Endothelial cell of umbilical vein (primary cell): ENCODE results near the gene TMEM61.

ENCODE experiments used
- POLR2AphosphoS5 ChIP-seq: IDR thresholded peaks from 2 replicates; pipeline ENCODE4 v1.6.1; 2012; ENCODE audit warnings: low read depth, mild to moderate bottlenecking, control low read depth, low read length, moderate library complexity; ENCODE audit not compliant: insufficient read depth
- TF ChIP-seq, protein P1 (sequence below), 2 donors: IDR thresholded peaks; 1 replicate in 1 of 2; 2 replicates in 1 of 2; pipeline ENCODE4 v1.5.1; 2011; ENCODE audit warnings: low read length in 2 of 2, mild to moderate bottlenecking in 2 of 2, moderate library complexity in 2 of 2, control low read depth in 1 of 2, inconsistent platforms in 1 of 2, low read depth in 1 of 2; ENCODE audit not compliant: insufficient read depth in 1 of 2; ENCODE audit errors: extremely low read depth in 1 of 2

DNA sequence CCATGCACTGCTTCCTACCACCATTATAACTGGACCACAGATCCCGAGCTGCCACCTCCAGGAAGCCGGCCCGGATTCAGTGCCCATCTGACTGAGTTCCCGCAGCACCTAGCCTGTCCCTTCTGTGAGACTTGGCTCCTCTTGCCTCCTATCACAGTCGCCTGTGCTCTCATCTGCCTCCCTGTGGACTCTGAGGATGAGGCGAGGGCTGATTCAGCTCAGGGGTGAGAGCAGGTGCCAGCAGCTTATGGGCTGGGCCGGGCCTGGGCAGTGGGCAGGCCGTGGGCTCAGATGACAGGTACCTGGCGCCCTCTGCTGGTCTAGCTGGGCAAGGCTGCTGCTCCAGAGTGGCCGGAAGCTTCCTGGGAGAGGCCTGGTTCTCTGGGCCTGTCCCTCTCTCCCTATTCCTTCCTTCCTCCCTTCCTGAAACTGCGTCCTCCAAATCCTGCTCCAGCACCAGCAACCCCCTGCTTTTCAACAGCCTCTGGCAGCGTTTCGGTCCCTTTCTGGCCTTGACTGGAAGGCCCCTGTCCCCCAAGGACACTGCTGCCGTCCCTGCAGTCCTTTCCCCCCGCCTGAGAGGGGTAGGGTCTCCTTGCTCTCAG is 41.6 kb downstream of the TMEM61 start:
- TF ChIP-seq, protein P1, sequence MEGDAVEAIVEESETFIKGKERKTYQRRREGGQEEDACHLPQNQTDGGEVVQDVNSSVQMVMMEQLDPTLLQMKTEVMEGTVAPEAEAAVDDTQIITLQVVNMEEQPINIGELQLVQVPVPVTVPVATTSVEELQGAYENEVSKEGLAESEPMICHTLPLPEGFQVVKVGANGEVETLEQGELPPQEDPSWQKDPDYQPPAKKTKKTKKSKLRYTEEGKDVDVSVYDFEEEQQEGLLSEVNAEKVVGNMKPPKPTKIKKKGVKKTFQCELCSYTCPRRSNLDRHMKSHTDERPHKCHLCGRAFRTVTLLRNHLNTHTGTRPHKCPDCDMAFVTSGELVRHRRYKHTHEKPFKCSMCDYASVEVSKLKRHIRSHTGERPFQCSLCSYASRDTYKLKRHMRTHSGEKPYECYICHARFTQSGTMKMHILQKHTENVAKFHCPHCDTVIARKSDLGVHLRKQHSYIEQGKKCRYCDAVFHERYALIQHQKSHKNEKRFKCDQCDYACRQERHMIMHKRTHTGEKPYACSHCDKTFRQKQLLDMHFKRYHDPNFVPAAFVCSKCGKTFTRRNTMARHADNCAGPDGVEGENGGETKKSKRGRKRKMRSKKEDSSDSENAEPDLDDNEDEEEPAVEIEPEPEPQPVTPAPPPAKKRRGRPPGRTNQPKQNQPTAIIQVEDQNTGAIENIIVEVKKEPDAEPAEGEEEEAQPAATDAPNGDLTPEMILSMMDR (IDR thresholded peaks at IDR 0.05; ENCODE audit: extremely low read depth in 1 of 2, insufficient read depth in 1 of 2, low read depth in 1 of 2, low read length in 2 of 2): peak; percentile 94 to 98
- no peak for TF ChIP-seq POLR2AphosphoS5
